ENCODE results near the gene TMEM247.

- no peak for TF ChIP-seq FOXK2 (IDR thresholded peaks at IDR 0.05)
- no peak for TF ChIP-seq FOXM1 (IDR thresholded peaks at IDR 0.05; ENCODE audit: borderline replicate concordance)
- TF ChIP-seq LEF1 (IDR thresholded peaks at IDR 0.05; ENCODE audit: borderline replicate concordance): no peak
- TF ChIP-seq CTBP1 (IDR thresholded peaks at IDR 0.05; ENCODE audit: borderline replicate concordance): no peak
- no peak for TF ChIP-seq TARDBP (IDR thresholded peaks at IDR 0.05)
- TF ChIP-seq ELF4 (IDR thresholded peaks at IDR 0.05): no peak
- TF ChIP-seq L3MBTL2 (conservative IDR thresholded peaks at IDR 0.05): no peak
- TF ChIP-seq SP1 (IDR thresholded peaks at IDR 0.05): no peak
- TF ChIP-seq, protein P1, sequence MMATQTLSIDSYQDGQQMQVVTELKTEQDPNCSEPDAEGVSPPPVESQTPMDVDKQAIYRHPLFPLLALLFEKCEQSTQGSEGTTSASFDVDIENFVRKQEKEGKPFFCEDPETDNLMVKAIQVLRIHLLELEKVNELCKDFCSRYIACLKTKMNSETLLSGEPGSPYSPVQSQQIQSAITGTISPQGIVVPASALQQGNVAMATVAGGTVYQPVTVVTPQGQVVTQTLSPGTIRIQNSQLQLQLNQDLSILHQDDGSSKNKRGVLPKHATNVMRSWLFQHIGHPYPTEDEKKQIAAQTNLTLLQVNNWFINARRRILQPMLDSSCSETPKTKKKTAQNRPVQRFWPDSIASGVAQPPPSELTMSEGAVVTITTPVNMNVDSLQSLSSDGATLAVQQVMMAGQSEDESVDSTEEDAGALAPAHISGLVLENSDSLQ (IDR thresholded peaks at IDR 0.05): no peak
- TF ChIP-seq SUZ12 (IDR thresholded peaks at IDR 0.05): no peak
- no peak for TF ChIP-seq ZNF384 (IDR thresholded peaks at IDR 0.05)
- no peak for TF ChIP-seq NFRKB (IDR thresholded peaks at IDR 0.05)
- no peak for TF ChIP-seq FOXA1 (IDR thresholded peaks at IDR 0.05)
Observed at GRCh38 chr2:46512185-46512584, 32.8 kb downstream of the TMEM247 start.
